Stimulated activated CD8-positive, alpha-beta memory T cell treated with anti-CD3 and anti-CD28 coated beads, Interleukin-7, amount 100 ng/mL, for 1 hour (primary cell): ENCODE measurements around the gene TXNRD3.
"Not testable (repeated sequence)": the region's sequence is repeated elsewhere in the genome, so short reads cannot be mapped to it uniquely, and the experiment has no call there.

Experiments
- DNase-seq, 2 donors: peaks; one replicate each; pipeline ENCODE4 v3.0.0-alpha.2; 2020; ENCODE audit warnings: low read depth in 2 of 2

Gene TXNRD3

DNA sequence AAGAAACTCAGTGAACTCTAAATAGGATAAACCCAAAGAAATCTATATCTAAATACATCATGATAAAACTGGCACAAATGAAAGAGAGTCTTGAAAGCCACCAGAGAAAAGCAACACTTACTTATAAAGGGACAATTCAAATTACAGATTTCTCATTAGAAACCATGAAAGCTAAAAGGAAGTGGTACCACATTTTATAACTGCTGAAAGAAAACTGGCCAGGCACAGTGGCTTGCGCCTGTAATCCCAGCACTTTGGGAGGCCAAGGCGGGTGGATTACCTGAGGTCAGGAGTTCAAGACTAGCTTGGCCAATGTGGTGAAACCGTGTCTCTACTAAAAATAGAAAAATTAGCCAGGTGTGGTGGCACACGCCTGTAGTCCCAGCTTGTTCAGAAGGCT, 59.4 kb downstream of the TXNRD3 start:
- not testable (repeated sequence) for DNase-seq

GRCh38 chr3:126591515-126591914, 63.4 kb downstream of the TXNRD3 start:
- not testable (repeated sequence) for DNase-seq

GRCh38 chr3:126582311-126582710, 72.6 kb downstream of the TXNRD3 start:
- no peak for DNase-seq

- no peak for DNase-seq
These were observed 73.4 kb downstream of the TXNRD3 start for GRCh38 chr3:126581569-126581968.

DNA sequence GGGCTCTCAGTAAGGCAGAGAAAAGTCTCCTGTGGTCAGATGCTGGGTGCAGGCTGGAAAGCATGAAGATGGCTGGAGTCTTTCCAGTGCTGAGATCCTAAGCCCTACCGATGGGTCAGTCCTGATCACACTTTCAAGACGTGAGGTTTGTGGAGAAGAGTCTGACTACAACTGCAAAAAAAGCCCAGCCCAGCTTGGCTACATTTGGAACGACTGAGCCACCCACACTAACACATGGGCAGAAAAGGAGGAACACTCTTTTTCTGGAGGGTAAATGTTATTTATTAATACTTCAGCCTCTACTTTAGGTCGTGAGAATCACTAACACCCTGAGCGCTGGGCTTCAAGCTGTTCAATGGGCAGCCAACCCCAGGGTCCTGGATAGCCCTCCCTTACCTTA, 74.2 kb downstream of the TXNRD3 start:
- no peak for DNase-seq

DNA sequence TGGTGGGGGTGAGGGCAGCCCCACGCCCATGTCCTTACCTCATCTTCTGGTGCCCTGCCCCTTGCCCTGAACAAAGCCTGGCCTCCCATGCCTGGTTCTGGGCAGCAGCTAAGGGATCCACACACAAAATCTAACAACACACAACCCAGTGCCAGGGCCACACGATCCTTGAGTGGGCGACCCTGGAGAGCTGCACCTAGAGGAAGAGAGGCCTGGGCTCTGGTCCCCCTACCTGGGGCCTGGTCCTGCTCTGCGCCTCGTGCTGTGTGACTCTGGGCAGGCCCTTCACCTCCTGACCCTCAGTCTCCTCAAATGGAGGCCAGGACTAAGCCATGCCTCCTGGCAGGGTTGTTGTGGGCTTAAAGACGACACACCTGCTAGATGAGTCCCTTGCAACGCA, 76.2 kb downstream of the TXNRD3 start:
- no peak for DNase-seq

DNA sequence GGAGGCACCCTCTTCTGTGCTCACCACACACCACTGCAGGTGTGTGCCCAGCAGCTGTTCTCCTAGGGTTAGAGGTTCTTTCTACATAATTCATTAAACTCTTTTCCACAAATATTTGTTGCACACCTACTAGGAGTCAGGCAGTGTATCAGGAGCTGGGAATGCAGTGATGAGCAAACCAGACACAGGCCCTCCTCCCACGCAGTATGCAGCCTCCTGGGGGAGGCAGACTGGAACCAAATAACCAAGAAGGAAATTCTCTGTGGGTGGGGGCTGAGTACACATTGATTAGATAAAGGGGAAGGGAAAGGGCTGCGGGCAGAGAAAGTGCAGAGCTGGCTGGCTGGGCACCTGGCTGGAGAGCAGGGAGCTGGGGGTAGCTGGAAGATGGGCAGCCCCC, 77.7 kb downstream of the TXNRD3 start:
- no peak for DNase-seq

GRCh38 chr3:126573492-126574117, 81.3 kb downstream of the TXNRD3 start:
- no peak for DNase-seq

GRCh38 chr3:126571078-126571477, 83.8 kb downstream of the TXNRD3 start:
- DNase-seq: no peak

- DNase-seq: no peak
These were observed 84.8 kb downstream of the TXNRD3 start for GRCh38 chr3:126570103-126570541.

DNA sequence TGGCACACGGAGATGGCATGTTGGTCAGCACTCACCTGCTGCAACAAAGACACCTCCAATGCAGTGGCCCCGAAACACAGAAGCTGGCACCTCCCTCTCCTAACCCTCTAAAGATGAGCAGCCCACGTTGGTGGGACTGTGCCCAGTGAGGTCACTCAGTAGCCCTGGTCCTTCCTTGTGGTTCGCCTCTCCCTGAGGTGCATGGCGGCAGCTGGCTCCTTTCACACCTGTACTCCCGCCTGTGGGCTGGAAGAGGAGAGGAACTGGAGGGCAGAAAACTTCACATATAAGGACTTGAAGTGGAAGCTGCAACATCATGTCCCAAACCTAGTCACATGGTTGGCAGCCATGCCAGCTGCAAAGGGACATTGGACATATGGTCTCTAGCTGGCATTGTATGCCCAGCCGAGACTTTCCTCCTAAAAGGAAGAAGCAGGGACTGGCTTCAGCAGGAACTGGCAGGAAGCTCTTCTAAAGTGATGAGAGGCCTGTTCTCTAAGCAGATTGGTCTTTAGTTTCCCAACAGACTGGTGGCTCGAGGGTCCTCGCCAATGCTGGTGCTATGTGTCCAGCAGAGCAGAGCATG, 85.4 kb downstream of the TXNRD3 start:
- DNase-seq: no peak

DNA sequence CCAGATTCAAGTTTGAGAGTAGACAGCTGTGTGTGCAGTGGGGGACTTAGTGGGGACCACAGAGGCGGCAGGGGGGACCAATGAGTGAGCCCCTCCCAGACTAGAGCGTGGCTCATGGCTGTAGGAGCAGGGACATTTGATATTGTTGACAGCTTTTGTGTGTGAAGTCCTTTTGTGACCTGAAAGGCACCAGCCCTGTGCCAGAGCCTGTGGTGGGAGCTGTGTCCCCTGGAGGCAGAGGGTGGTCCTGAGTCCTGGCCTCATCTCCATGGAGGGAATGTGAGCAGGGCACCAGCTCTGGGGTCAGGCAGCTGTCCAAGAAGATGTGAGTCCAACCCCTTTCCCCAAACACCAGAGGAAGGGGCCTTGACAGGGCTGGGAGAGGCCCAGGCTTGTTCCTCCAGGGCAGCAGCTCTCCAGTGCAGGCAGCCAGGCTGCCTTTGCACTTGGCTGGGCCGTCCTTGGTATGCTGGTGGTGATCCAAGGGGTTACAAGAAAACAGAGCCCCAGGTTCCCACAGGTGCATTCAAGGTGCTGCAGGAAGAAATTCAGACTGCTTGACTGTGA, 86.1 kb downstream of the TXNRD3 start:
- DNase-seq: no peak

- no peak for DNase-seq
These were observed 87.1 kb downstream of the TXNRD3 start for GRCh38 chr3:126567696-126568438.

GRCh38 chr3:126562737-126563276, 92.1 kb downstream of the TXNRD3 start:
- DNase-seq: no peak

- no peak for DNase-seq
These were observed 96.4 kb downstream of the TXNRD3 start, which contains the start of gene C3orf22 for GRCh38 chr3:126558336-126559071. C3orf22 (minus strand) TSS chr3:126558932; CDS start chr3:126553390, 5,542 bp downstream.

DNA sequence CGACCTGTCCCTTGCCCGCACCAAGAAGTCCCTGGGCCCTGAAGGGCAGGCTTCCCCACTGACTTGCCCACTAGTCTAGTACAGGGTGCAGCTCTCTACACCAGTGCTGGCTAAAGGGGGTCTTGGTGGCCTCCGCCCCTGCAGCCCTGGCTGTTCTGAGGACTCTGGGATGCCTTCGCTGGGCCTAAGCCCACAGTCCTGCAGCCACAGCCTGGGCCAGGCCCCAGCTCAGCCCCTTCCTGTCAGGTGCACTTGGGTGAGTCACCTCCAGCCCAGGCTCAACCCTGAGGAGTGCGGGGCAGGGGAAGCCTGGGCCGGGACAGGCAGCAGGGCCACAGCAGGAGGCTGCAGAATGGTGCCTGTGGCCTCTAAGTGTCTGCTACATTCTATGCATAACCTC, 97.2 kb downstream of the TXNRD3 start:
- DNase-seq: no peak

- no peak for DNase-seq
These were observed 97.5 kb downstream of the TXNRD3 start for GRCh38 chr3:126557415-126557745.
